Raji (cell line): ENCODE results near the gene RNF223.
A peak's percentile ranks its signal among the peaks of the same experiment; 100 is the strongest.

Experiments
- POLR2A ChIP-seq: IDR thresholded peaks from 2 replicates; pipeline ENCODE4 v1.6.1; 2011; ENCODE audit warnings: low read depth, low read length, control low read depth; ENCODE audit not compliant: insufficient read depth

RNF223 gene

DNA sequence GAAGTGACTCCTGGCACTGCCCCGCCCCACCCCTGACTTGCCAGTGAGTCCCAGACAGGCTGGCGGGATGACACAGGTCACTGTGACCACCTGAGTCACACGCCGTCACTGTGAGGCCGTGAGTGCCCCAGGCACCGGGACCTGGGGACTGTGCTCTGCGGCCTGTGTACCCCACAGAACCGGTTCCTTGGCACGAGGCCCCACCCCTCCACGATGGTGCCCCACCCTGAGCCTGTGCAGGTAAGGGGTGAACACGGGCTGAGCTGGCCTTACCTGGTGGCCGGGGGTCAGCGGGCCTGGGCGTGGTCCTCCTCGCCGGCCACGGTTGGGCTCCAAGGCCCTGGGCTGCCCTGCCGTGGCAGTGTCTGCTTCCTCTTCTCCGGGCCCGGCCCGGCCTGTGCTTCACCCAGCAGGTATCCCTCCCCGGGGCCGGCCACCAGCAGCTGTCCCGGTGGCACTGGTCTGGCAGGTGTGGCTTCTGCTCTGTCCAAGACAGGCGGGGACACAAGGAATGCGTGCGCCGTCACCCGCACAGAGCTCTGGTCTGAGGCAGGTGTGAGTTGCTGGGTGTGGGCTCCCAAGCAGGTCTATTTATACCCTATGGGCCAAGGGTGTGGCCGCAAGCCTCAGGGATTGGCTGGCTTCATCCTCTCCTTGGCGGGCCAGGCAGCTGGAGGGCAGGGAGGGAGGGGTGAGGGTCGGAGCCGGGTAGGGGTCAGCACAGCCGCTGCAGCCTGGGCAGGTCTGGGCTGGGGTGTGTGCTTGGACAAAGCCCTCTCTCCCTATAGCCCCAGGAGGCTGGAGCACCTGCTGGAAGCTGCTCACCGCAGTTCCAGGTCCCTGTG is at the start of gene RNF223:
TSS of gene RNF223 (minus strand) at position 564 of the 845 bp plus-strand sequence. CDS start 1,740 bp downstream, outside the sequence.
- TF ChIP-seq POLR2A, result no peak

DNA sequence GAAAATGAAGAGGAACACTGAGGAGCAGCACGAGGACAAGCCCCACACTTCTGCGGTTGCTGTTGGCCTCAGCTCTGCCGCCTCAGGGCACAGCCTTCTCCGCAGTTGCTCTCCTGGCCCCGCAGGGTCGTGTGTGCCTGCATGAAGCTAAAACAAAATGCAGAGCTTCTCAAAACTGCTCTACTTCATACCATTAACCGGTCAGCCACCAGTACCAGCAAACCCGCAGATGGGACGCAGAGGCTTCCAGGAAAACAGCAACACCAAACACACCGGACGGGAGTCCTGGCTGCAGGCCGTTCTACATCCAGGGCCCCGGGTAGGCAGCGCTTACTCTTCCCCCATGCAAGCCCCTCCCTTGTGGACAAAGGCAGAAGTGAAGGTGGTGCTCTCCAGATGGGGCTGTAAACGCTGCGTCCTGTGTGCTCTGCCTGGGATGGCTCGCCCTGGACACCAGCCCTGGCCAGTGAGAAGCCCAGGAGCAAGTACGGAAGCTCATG is 48.9 kb upstream of the RNF223 start:
- no peak for TF ChIP-seq POLR2A

DNA sequence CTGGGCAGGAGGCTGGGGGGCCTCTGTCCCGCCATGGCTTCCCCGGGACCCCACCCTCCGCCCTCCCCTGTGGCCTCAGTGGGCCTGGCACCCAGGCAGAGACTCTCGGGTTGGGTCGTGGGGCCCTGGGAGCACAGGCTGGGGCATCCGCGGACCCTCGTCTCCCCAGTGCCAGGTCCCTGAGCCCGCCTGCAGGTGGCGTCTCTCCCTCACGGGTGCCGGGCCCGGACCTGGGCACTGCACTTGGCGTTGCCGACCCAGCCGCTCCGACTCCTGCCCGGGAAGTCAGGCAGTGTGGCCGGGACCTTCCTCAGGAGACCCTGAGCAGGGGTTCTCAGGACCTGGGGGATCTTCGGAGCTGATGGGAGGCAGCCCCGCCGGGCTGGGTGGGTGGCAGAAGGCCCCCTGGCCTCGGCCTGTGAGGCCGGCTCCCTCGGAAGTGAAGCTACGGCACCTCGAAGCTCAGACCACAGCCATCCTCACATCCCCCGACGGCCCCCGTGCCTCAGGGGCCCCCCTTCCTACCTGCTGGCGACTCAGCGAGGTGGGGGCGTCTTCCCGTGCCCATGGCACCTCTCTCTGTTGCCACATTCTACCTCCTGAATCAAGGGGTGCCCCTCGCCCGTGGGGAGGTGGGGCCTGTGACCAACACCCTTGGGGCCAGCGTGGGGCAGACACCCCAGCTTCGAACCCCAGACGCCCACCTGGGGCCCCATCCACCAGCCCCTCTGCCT is 48.1 kb upstream of the RNF223 start:
- TF ChIP-seq POLR2A, result no peak

DNA sequence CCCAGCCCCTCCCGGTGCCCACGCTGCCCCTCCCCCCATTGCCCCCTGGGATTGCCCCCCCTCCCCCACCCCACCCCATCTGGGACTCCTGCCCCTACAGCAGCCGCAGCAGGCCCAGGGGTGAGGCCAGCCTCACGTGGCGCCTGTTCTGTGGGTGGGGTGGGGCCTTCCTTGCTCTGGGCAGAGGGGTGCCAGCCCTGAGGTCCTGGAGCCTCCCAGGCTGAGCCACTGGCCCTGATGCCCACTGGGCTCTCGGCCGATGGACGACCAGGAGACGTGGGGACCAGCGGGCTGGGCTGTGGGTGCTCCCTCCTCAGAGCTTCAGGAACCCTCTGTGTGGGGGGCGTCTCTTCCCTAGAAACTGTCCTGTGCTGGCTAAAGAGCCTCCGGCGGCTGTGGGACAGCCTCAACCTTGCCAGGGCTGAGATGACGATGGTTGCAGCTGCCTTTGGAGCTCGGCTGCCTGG is 47.5 kb upstream of the RNF223 start:
- no peak for TF ChIP-seq POLR2A

DNA sequence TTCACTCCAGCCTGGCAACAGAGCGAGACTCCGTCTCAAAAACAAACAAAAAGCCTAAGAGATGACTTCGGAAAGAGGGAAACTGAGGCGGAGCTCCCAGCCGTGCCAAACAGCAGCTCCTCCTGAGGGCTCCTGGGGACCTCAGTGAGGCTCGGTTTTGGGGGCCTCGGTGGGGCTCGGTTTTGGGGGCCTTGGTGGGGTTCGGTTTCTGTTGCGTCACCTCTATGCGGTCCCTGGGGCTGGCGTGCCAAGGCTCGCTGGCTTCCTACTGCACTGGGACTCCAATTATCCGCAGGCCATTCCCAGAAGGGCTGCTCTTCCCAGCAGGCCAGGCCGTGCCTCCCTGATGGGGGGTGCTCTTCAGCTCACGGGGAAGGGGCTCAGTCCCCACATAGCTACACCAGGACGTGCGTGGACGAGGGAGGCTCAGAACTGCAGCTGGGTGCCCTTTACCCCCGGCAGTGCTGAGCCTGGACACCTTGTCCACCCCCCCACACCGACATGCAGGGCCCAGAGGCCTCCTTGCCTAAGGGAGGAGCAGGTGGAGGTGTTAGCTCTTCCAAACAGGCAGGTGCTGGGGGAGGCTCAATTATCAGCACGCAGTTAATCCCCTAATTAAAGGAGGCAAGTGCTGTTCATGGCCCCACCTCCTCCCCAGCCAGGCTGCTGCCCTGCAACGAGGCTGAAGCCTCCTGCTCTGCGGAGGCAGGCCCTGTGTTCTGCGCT is 46.9 kb upstream of the RNF223 start:
- no peak for TF ChIP-seq POLR2A

DNA sequence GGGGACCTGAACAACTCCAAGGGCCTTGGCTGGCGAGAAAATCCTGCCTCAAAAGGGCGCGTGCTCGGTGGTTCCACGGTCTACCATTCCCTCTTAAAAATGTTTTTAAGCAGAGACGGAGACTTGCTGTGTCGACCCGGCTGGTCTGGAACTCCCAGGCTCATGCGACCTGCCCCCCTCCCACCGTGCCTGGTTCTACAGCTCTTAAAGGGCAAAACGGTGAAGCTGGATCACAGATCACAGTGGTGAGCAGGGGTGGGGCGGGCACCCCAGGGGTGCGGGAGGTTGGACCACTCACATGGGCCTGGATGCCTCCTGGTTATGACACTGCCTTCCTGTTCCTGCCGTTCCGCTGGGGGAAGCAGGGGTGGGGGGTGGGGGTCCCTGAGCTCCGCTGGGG is 46.0 kb upstream of the RNF223 start:
- no peak for TF ChIP-seq POLR2A

DNA sequence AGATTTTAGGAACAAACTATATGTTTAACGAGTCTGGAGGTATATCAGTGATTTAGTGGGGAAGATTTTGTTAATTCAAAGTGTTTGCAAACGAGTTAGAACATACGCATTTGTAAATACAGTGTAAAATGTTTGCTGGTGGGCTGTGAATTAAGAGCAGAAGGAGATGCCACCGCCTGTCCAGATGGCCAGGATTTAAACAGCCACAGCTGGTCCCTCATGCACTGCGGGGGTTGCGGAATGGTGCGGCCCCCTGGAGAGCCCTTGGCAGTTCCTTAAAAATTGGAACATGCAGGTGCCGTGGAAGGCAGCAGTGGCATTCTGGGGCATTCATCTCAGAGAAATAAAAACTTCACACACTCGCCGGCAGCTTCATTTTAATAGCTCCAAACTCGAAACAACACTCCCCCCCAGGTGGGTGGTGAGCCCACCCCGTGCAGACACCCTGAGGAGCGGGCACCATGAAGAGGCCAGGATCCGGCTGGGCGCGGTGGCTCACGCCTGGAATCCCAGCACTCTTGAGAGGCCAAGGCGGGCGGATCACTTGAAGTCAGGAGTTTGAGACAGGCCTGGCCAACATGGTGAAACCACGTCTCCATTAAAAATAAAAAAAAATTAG is 45.3 kb upstream of the RNF223 start:
- TF ChIP-seq POLR2A, result no peak

DNA sequence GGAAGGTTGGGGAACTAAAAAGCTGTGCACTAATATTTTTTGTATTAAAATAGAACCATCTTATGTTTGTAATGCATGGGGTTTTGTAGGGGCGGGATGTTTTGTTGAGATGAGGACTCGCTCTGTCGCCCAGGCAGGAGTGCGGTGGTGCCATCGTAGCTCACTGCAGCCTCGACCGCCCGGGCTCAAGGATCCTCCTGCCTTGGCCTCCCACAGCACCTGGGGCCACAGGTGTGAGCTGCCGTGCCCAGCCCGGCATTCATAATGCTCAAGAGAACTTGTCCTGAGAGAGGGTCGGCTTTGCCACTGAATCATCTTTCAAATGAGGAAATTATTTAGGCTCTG is 44.7 kb upstream of the RNF223 start:
- no peak for TF ChIP-seq POLR2A

DNA sequence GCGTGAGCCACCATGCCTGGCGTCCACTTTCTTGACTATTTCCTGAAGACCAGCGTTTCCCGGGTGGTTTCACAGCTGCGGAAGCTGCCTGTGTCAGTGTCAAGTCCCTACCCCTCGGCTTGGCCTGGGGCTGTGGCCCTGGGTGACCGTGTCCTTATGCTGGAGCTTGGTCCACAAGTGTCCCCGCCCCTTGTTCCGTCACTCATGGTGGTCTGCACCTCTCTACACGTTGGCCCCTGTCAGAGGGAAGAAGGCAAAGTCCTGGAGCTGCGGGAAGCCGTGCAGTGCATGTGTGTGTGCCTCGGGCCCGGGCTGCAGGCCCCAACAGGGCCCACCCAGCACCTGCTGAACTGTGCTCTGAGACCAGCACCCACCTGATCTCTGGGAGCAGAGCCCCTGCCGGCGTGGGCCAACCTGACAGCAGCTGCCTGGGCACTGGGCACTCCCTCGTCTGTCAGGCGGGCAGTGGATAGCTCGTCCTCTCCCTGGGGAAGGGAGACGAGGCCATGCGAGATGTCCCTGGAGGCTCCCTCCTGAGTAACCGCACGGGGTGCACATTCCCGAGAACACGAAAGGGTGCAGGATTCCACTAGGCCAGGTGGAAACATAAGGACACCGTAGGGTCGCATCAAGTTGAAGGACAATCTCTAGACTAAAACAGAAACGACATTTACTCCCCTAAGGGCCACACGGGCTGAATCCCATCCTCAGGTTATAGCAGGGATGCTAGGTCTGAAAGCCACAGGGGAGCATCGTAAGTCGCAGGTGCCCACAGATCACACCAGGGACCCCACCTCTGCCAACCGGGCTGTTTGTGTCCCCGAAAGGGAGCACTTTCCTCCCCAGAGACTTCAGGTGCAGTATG is 44.1 kb upstream of the RNF223 start:
- no peak for TF ChIP-seq POLR2A

DNA sequence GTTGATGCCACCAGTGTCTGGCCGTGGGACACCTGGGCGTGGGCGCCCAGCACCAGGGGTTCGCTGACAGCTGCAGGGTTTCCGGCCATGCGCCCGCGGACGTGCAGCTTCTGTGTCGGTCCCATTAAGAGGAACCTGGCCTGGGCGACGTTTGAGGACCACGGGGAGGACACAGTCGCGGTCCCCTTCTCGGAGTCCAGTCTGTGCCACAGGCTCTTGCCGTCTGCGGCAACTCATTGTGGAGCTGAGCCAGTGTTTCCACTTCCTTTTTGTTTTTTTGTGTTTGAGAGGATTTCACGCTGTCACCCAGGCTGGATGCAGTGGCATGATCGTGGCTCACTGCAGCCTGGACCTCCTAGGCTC is 43.3 kb upstream of the RNF223 start:
- TF ChIP-seq POLR2A, result no peak

DNA sequence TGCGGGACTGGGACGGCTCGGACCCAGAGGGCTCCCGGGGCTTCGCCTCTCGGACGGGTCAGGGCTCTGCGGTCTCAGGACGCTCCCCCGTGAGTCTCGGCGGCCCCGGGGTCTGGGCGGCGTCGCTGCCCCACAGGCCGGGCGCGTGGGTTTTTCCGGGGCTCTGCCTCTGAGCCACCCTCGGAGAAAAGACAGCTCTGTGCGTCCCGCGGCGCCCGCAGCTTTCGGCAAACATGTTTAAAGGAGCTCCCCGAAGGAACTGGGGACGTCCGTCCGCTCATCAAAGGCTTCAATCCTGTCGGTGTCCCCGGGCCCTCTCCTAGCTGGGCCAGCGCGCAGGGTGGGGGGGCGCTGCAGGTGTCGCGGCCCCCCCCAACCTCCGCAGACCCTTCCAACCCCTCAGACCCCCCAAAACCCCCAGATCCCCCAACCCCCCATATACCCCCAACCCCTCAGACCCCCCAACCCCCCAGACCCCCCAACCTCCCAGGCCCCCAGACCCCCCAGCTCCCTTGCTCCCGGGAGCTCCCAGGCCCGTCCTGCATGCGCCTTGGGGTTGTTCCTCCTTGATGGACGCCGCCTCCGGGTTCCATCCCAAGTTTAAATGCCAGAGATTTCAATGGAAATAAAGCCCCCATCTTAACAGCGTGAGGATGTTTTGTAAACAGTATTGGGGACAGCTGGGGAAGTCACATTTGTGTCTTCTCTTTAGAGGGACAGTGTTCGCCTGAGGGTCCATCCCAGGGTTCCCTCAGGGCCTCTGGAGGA is 42.8 kb upstream of the RNF223 start:
- no peak for TF ChIP-seq POLR2A

DNA sequence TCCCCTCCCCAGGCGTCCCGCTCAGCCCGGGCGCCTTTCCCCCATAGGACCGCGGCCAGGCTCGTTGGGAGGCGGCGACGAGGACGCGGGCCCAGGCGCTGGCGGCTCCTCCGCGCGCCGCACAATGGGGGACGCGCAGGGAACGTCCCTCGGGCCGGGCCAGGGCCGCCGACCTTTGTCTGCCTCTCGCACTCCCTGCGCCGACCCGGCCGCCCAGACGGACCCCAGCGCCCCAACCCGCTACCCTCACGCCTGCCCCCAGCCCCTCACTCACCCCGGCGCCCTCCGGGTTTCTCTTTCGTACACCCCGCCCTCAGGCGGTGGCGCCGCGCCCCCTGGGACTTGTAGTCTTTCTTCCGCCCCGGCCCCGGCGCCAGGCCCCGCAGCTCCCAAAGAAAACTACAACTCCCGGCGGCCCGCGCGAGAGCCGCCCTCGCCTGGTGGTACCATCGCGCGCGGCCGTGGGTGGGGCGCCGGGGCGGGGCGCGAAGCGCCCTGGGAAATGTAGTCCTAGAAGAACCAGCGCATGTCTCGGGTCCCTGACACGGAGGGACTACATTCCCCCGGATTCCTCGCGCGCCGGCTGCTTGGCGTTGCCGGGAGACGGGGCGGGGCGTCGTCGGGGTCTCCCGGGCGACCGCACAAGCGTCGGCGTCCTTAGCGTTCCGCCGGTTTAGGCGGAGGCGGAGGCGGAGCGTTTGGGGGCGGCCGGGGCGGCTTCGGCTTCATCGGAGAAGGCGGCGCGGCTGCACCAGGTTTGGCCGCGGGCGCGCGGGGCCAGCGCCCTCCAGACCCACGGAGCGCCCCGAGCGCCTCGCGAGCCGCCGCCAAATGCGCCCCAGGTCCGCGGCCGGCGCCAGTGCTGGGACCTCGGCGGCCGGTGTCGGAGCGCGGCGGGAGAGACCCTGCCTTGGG is 41.9 kb upstream of the RNF223 start, which contains the start of gene C1orf159:
TSS of gene C1orf159 (minus strand) at position 304 of the 915 bp plus-strand sequence. CDS start 24,546 bp downstream, outside the sequence.
- peak; percentile 54 for TF ChIP-seq POLR2A
